ENCODE measurements around the gene PCNX1.

The PCNX1 gene

GRCh38 chr14:71103662-71104484 is 196.6 kb downstream of the PCNX1 start:
- H3K79me2 ChIP-seq (ENCODE audit: control insufficient read depth, low read length) = no peaks in the 10 kb centered on the region
- H4K20me1 ChIP-seq (ENCODE audit: control insufficient read depth, insufficient read depth, low read depth, low read length) = no peaks in the 10 kb centered on the region
- no peaks in the 10 kb centered on the region for H3K9me2 ChIP-seq (replicated peaks; ENCODE audit: control insufficient read depth, low read length)
- H3K4me3 ChIP-seq (ENCODE audit: low read length) = no peak overlapping the region
- no peaks in the 10 kb centered on the region for H3K27me3 ChIP-seq (ENCODE audit: control insufficient read depth, low read length)
- H3K4me1 ChIP-seq (ENCODE audit: control insufficient read depth, low read length) = no peaks in the 10 kb centered on the region
- H3F3A ChIP-seq (ENCODE audit: control insufficient read depth, insufficient read depth) = 0 out of 2 replicates have a peak, but pooled peaks cover 5% of the 10 kb centered on the region
- TF ChIP-seq, protein P1, sequence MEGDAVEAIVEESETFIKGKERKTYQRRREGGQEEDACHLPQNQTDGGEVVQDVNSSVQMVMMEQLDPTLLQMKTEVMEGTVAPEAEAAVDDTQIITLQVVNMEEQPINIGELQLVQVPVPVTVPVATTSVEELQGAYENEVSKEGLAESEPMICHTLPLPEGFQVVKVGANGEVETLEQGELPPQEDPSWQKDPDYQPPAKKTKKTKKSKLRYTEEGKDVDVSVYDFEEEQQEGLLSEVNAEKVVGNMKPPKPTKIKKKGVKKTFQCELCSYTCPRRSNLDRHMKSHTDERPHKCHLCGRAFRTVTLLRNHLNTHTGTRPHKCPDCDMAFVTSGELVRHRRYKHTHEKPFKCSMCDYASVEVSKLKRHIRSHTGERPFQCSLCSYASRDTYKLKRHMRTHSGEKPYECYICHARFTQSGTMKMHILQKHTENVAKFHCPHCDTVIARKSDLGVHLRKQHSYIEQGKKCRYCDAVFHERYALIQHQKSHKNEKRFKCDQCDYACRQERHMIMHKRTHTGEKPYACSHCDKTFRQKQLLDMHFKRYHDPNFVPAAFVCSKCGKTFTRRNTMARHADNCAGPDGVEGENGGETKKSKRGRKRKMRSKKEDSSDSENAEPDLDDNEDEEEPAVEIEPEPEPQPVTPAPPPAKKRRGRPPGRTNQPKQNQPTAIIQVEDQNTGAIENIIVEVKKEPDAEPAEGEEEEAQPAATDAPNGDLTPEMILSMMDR (IDR thresholded peaks at IDR 0.05; ENCODE audit: low read depth, low read length, poor library complexity, severe bottlenecking) = peak; percentile 84
- no peak for TF ChIP-seq EZH2phosphoT487 (IDR thresholded peaks at IDR 0.05; ENCODE audit: borderline replicate concordance, low read length)
- H3K4me2 ChIP-seq (ENCODE audit: low read length) = no peak overlapping the region
- H3K9me3 ChIP-seq (ENCODE audit: control insufficient read depth, insufficient read depth, low read length) = no peaks in the 10 kb centered on the region
- H3K27ac ChIP-seq (ENCODE audit: low read depth, low read length) = no peak overlapping the region
- peaks cover 24% of the 10 kb centered on the region for H3K36me3 ChIP-seq (ENCODE audit: control insufficient read depth, low read length)

DNA sequence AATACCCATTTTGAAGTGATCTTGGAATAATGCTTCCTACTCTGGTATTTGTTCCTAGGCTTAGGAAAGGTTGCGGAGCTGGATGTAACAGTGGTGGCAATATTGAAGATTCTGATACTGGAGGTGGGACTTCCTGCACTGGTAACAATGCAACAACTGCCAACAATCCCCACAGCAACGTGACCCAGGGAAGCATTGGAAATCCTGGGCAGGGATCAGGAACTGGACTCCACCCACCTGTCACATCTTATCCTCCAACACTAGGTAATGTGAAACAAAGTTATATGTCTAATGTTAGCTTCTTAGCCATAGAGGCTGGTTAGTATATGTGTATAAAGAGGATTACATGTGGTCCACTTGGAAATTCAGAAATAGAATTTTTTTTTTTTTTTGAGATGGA is 197.9 kb downstream of the PCNX1 start:
- TF ChIP-seq, protein P1 (IDR thresholded peaks at IDR 0.05; ENCODE audit: low read depth, low read length, poor library complexity, severe bottlenecking) = no peak
- no peak for TF ChIP-seq EZH2phosphoT487 (IDR thresholded peaks at IDR 0.05; ENCODE audit: borderline replicate concordance, low read length)
- Histone ChIP-seq H3K9me2 (replicated peaks; ENCODE audit: control insufficient read depth, low read length) (no peaks in the 10 kb centered on the region), H3K4me3 (ENCODE audit: low read length) (no peak overlapping the region), H3K27me3 (ENCODE audit: control insufficient read depth, low read length) (no peaks in the 10 kb centered on the region), H3K4me2 (ENCODE audit: low read length) (no peak overlapping the region), H3K79me2 (ENCODE audit: control insufficient read depth, low read length) (no peaks in the 10 kb centered on the region), H3F3A (ENCODE audit: control insufficient read depth, insufficient read depth) (0 out of 2 replicates have a peak, but pooled peaks cover 5% of the 10 kb centered on the region), H3K9me3 (ENCODE audit: control insufficient read depth, insufficient read depth, low read length) (no peaks in the 10 kb centered on the region), H3K36me3 (ENCODE audit: control insufficient read depth, low read length) (peaks cover 24% of the 10 kb centered on the region), H4K20me1 (ENCODE audit: control insufficient read depth, insufficient read depth, low read depth, low read length) (no peaks in the 10 kb centered on the region), H3K27ac (ENCODE audit: low read depth, low read length) (no peak overlapping the region), H3K4me1 (ENCODE audit: control insufficient read depth, low read length) (no peaks in the 10 kb centered on the region)

DNA sequence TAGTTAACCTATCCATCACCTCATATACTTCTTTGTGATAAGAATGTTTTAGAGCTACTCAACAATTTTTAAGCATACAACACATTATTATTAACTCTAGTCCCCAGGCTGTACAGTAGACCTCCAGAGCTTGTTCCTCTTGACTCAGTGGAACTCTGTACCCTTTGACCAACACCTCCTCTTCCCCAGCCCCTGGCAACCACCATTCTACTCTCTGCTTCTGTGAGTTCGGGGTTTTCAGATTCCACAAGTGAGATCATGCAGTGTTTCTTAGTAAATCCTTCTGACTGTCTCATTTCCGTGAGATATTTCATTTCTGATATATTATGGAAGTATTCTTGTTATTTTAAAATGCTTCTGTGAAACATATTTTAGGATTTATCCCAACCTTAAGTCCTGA is 200.7 kb downstream of the PCNX1 start:
- peaks cover 32% of the 10 kb centered on the region for H3K36me3 ChIP-seq (ENCODE audit: control insufficient read depth, low read length)
- H3K4me1 ChIP-seq (ENCODE audit: control insufficient read depth, low read length) = no peaks in the 10 kb centered on the region
- H4K20me1 ChIP-seq (ENCODE audit: control insufficient read depth, insufficient read depth, low read depth, low read length) = no peaks in the 10 kb centered on the region
- 0 out of 2 replicates have a peak, but pooled peaks cover 5% of the 10 kb centered on the region for H3F3A ChIP-seq (ENCODE audit: control insufficient read depth, insufficient read depth)
- no peak overlapping the region for H3K4me3 ChIP-seq (ENCODE audit: low read length)
- no peaks in the 10 kb centered on the region for H3K27me3 ChIP-seq (ENCODE audit: control insufficient read depth, low read length)
- H3K9me3 ChIP-seq (ENCODE audit: control insufficient read depth, insufficient read depth, low read length) = no peaks in the 10 kb centered on the region
- TF ChIP-seq, protein P1 (IDR thresholded peaks at IDR 0.05; ENCODE audit: low read depth, low read length, poor library complexity, severe bottlenecking) = no peak
- TF ChIP-seq EZH2phosphoT487 (IDR thresholded peaks at IDR 0.05; ENCODE audit: borderline replicate concordance, low read length) = no peak
- no peaks in the 10 kb centered on the region for H3K9me2 ChIP-seq (replicated peaks; ENCODE audit: control insufficient read depth, low read length)
- H3K4me2 ChIP-seq (ENCODE audit: low read length) = no peak overlapping the region
- no peak overlapping the region for H3K27ac ChIP-seq (ENCODE audit: low read depth, low read length)
- no peaks in the 10 kb centered on the region for H3K79me2 ChIP-seq (ENCODE audit: control insufficient read depth, low read length)

All from DOHH2 (cell line).